ENCODE measurements around the gene CCR5AS.
A peak's percentile ranks its signal among the peaks of the same experiment; 100 is the strongest.
"Not testable (repeated sequence)": the region's sequence is repeated elsewhere in the genome, so short reads cannot be mapped to it uniquely, and the experiment has no call there.

Gene CCR5AS

DNA sequence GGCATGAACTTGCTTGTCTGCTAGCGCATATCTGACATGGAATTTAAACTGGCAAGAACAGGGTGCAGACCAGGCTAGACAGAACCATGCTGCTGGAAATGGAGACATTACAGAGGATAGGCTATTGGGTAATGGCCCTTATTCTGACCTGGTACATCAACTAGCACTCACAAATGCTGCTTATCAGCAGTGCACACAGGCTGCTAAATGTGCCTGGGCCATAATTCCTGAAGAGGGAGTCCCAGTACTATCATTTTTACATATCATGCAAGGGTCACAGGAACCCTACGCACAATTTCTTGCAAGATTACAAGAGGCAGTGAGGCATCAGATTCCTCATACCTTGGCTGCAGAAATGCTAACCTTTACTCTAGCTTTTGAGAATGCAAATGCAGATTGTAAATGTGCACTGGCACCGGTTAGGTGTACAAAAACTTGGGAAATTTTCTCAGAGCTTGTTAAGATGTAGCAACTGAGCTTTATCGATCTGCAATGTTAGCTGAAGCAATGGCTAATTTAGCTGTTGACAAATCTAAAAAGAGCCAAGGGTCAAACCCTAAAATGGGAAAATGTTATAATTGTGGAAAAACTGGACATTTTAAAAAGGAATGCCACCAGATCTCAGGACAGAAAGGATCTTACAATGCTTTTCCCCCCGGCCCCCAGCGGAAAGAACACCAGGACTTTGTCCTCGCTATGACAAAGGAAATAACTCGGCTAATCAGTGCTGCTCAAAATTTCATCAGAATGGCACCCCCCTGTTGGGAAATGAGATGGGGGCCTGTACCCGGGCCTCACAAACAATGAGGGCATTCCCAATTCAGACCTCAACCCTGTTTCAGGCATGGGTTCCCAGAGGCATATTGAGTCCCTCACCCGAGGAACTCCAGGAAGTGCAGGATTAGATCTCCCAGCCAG is 21.3 kb upstream of the CCR5AS start:
- no peak for DNase-seq

GRCh38 chr3:46427404-46427803 is 20.5 kb upstream of the CCR5AS start:
- DNase-seq = not testable (repeated sequence)

DNA sequence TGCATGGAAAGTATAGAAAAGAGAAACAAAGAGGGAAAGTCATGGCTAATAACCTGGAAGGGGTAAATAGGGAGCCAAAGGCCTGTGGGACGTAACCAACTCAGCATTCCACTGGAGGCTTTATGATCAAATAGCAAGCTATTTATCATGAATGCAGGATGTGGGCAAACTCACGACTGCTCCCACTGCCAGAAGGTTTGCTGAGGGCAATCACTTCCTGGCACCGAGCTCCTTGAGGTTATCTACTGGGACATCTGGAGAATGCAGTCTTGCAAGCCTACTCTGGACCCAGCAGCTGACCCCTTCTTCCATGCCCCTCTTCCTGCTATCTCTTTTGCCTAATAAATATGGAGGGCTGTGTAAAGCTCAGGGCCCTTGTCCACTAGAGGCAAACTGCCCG is 19.6 kb upstream of the CCR5AS start:
- not testable (repeated sequence) for DNase-seq

DNA sequence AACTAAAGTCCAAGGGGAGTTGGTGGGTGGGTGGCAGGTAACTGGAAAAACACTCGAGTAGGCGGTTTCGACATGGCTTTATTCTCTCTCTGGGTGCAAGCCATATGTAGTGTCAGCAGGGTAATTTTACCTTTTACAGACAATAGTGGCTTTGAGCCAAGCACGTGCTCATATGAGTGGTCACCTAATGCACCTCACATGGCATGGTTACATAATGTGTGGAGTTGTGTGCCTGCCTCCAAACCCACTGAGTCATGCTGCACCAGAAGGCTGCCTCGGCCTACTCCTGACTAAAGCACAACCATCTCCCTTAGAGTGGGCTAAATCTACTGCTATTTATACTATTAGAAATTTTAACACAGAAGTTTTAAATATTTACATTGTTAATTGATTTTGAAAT is 16.7 kb upstream of the CCR5AS start:
- no peak for DNase-seq

DNA sequence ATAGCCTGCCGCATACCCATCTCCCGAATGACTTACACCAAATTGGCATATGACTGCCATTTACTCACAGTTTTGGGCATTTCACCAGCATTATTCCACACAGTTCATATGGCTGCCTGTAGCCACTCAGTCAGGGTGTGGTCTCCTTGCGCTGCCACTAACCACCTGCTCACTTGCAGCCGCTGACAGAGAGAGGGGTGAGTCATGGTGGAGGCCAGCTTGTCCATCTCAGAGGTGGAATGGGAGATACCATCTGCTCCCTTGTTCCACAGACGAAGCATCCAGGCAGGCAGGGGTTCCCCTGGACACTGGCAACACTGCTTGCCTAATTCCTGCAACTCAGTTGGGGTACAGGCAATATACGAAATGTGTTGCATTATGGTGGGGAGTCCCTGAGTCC is 15.8 kb upstream of the CCR5AS start:
- DNase-seq = no peak

GRCh38 chr3:46420931-46421330 is 14.1 kb upstream of the CCR5AS start:
- no peak for DNase-seq

DNA sequence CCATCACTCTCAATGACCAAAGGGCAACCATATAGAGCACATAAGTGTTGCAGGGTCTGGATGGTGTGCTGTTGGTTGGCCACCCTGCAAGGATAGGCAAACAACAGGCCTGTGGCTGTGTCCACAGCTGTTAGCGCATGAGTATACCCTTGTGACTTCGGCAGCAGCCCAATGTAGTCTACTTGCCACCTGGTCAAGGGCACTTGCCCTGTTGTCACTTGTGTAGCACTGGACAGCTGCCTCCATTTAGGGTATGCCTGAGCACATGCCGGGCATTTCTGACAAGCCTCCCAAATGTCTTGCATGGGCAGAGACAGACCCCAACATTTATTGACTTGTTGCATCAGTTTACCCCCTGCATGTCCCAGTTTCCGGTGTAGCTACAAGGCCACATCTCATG is 12.9 kb upstream of the CCR5AS start:
- DNase-seq = no peak

- DNase-seq = no peak
Observed at GRCh38 chr3:46417841-46418611, 11.2 kb upstream of the CCR5AS start.

- DNase-seq = no peak
Observed at GRCh38 chr3:46416811-46417510, 10.1 kb upstream of the CCR5AS start.

DNA sequence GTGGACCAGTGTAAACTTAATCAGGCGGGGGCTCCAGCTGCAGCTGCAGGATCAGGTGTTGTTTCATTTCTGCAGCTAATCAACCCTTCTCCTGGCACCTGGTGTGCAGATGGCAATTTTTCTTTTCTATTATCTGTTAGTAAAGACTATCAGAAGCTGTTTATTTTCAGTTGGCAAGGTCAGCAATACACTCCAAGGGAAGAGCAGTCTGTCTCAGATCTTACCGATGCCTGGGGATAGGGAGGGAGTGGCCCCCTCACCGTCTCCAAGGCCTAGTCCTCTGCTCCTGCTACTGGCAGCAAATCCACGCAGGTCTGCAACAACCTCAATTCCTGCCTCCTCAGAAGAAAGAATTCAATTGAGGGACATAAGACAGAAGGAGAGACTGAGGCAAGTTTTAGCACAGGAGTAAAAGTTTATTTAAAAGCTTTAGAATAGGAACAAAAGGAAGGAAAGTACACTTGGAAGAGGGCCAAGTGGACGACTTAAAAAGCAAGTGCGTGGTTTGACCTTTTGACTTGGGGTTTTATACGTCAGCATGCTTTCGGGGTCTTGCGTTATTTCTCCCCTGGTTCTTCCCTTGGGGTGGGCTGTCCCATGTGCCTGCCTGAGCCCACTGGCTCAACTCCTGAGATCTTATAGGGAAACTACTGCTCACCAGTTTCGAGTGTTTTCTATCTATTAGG is 9.4 kb upstream of the CCR5AS start:
- peak; percentile 28 for DNase-seq

DNA sequence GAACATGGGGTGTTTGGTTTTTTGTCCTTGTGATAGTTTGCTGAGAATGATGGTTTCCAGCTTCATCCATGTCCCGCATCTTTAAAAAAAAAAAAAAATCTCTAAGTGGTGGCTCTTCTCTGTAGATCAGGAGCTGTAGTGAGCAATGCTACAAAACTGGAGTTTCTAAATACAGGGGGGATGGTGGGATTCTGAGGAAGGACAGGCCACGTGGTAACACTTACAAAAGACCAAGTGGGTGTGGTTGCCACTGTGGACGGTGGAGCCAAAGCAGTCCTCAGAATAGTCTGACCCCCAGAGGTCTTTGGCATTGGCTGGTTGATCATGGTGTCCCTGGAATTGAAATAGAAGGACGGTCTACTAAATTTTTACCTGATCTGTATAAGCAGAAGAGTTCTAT is 7.9 kb upstream of the CCR5AS start:
- no peak for DNase-seq

GRCh38 chr3:46413951-46414350 is 7.1 kb upstream of the CCR5AS start:
- DNase-seq = no peak

GRCh38 chr3:46412786-46413298 is 6.0 kb upstream of the CCR5AS start:
- no peak for DNase-seq

- DNase-seq = no peak
Observed at GRCh38 chr3:46411271-46411670, 4.4 kb upstream of the CCR5AS start.

DNA sequence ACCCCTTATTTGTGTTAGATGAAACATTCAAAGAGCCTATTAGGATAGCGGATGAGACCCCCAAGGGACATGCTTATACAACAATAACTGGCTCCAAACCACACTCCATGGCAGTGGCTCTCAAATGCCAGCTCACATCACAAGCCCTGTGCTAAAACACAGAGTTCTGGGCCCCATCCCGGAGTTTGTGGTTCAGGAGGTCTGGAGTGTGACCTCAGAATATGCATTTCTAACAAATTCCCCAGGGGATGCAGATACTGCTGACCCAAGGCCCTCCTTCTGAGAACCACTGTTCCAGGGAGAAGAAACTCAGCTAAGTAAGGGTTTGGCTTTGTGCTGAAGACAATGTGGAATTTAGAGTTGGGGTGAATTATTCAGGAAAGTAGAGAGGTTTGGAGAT is 3.8 kb upstream of the CCR5AS start:
- no peak for DNase-seq

DNA sequence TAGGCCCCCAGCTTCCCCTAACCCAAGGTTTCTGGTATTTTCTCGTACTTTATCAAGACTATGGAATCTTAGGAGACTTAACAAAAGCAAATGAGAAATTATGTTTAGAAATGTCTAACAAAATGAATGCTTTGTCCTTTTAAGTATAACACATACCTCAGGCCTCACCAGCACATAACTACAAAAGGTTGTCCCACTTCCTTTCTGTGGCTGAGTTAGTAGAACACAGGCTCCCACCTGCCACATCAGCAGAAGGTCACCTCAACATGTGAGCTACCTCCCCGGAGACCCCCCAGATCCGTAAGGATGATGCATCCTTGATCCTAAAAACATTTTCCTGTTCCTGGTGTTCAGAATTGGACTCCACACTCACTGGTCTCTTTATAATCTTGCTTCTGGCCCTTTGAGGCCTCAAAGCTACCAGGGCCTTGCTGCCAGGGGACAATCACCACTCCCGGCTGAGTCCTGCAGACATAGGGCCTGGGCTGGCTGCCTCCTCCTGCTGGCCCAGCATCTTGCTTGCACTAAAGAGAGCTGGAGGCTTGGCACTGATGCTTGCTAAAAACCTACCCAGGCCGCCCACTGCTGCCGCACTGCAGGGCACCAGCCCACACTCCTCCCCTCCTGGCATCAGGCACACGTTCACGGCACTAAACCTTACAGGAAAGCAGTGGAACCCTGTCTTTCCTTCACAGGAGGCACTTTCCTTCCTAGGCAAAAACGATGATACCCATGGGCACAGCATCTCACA is 3.0 kb upstream of the CCR5AS start:
- DNase-seq = no peak

DNA sequence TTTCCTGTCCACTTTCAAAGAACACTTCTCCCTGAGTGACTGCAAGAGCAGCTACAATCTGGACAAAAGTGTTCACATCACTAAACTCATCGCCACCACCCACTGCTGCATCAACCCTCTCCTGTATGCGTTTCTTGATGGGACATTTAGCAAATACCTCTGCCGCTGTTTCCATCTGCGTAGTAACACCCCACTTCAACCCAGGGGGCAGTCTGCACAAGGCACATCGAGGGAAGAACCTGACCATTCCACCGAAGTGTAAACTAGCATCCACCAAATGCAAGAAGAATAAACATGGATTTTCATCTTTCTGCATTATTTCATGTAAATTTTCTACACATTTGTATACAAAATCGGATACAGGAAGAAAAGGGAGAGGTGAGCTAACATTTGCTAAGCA is 2.0 kb upstream of the CCR5AS start:
- no peak for DNase-seq

DNA sequence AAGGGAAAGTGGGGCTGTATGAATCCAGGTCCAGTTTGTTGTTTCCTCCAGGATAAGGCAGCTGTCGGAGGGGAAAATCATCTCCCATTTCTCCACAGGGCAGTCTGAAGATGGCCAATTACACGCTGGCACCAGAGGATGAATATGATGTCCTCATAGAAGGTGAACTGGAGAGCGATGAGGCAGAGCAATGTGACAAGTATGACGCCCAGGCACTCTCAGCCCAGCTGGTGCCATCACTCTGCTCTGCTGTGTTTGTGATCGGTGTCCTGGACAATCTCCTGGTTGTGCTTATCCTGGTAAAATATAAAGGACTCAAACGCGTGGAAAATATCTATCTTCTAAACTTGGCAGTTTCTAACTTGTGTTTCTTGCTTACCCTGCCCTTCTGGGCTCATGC is 1.1 kb upstream of the CCR5AS start:
- DNase-seq = no peak

- no peak for DNase-seq
Observed at GRCh38 chr3:46406443-46406787, 451 bp downstream of the CCR5AS start.

- DNase-seq = no peak
Observed at GRCh38 chr3:46405301-46406019, 1.4 kb downstream of the CCR5AS start.

GRCh38 chr3:46402902-46403301 is 4.0 kb downstream of the CCR5AS start:
- not testable (repeated sequence) for DNase-seq

Data from NCI-H1694 treated with DMSO at 0.1 percent for 48 hours (cell line).